Measurements from ENCODE around the gene LGMN. TPM values are rescaled to one million over a fixed set of nuclear protein-coding genes. Genes with fewer than 3 reads are reported as not detected.

LGMN gene
- 10 to 100 TPM in 1 of 2 donors, 1 to 10 TPM in 1; 3.6 to 16.5 TPM for total RNA-seq

- peaks cover 17% of the 10 kb centered on the region for H3K27me3 Mint-ChIP-seq
- H3K36me3 Mint-ChIP-seq (ENCODE audit: low read depth), result no peaks in the 10 kb centered on the region
- H3K4me3 Mint-ChIP-seq, result peak within 1 kb of the TSS; percentile 84
- peaks cover 16% of the 10 kb centered on the region for H3K4me1 Mint-ChIP-seq
- no peaks in the 10 kb centered on the region for H3K9me3 Mint-ChIP-seq
- peak; percentile 96 for ATAC-seq (replicated peaks)
- H3K27ac Mint-ChIP-seq, result peak within 1 kb of the TSS; percentile 65
These were observed at the start of gene LGMN for GRCh38 chr14:92748259-92749016. Gene LGMN, minus strand, starts transcription at chr14:92748627. Its CDS starts 15,841 bp downstream, at chr14:92732786.

GRCh38 chr14:92794961-92795360 is 46.5 kb upstream of the LGMN start:
- Mint-ChIP-seq H3K9me3 (peaks cover 12% of the 10 kb centered on the region), H3K36me3 (ENCODE audit: low read depth) (peaks cover 46% of the 10 kb centered on the region), H3K27me3 (no peaks in the 10 kb centered on the region), H3K4me3 (peak overlapping the region; percentile 99), H3K4me1 (peaks cover 19% of the 10 kb centered on the region), H3K27ac (peak overlapping the region; percentile 99)
- no peak for ATAC-seq (replicated peaks)

- Mint-ChIP-seq H3K27ac (peak overlapping the region; percentile 99), H3K36me3 (ENCODE audit: low read depth) (peaks cover 41% of the 10 kb centered on the region), H3K4me3 (peak overlapping the region; percentile 99), H3K4me1 (peaks cover 16% of the 10 kb centered on the region), H3K27me3 (no peaks in the 10 kb centered on the region), H3K9me3 (peaks cover 16% of the 10 kb centered on the region)
- no peak for ATAC-seq (replicated peaks)
These were observed 46.1 kb upstream of the LGMN start for GRCh38 chr14:92794547-92794941.

GRCh38 chr14:92793709-92794546 is 45.5 kb upstream of the LGMN start, which contains the start of gene GOLGA5:
Gene GOLGA5, plus strand, starts transcription at chr14:92794305. Its CDS starts 3,133 bp downstream, at chr14:92797438.
- peaks cover 39% of the 10 kb centered on the region for H3K36me3 Mint-ChIP-seq (ENCODE audit: low read depth)
- peaks cover 21% of the 10 kb centered on the region for H3K9me3 Mint-ChIP-seq
- no peaks in the 10 kb centered on the region for H3K27me3 Mint-ChIP-seq
- H3K4me3 Mint-ChIP-seq, result peak within 1 kb of the TSS; percentile 99
- ATAC-seq (replicated peaks), result peak; percentile 98
- H3K4me1 Mint-ChIP-seq, result peaks cover 16% of the 10 kb centered on the region
- H3K27ac Mint-ChIP-seq, result peak within 1 kb of the TSS; percentile 99

- ATAC-seq (replicated peaks), result no peak
- peaks cover 16% of the 10 kb centered on the region for H3K4me1 Mint-ChIP-seq
- H3K9me3 Mint-ChIP-seq, result peaks cover 21% of the 10 kb centered on the region
- H3K36me3 Mint-ChIP-seq (ENCODE audit: low read depth), result peaks cover 29% of the 10 kb centered on the region
- no peaks in the 10 kb centered on the region for H3K27me3 Mint-ChIP-seq
- no peak overlapping the region for H3K27ac Mint-ChIP-seq
- peak overlapping the region; percentile 99 for H3K4me3 Mint-ChIP-seq
These were observed 44.5 kb upstream of the LGMN start for GRCh38 chr14:92792885-92793284.

GRCh38 chr14:92789457-92790089 is 41.1 kb upstream of the LGMN start:
- Mint-ChIP-seq H3K9me3 (peaks cover 21% of the 10 kb centered on the region), H3K36me3 (ENCODE audit: low read depth) (peaks cover 7% of the 10 kb centered on the region), H3K4me1 (peaks cover 6% of the 10 kb centered on the region), H3K4me3 (no peak overlapping the region), H3K27ac (peak overlapping the region; percentile 21), H3K27me3 (no peaks in the 10 kb centered on the region)
- ATAC-seq (replicated peaks), result no peak

GRCh38 chr14:92787554-92787953 is 39.1 kb upstream of the LGMN start:
- no peaks in the 10 kb centered on the region for H3K4me1 Mint-ChIP-seq
- no peaks in the 10 kb centered on the region for H3K27me3 Mint-ChIP-seq
- peaks cover 18% of the 10 kb centered on the region for H3K9me3 Mint-ChIP-seq
- no peak overlapping the region for H3K4me3 Mint-ChIP-seq
- H3K27ac Mint-ChIP-seq, result no peak overlapping the region
- H3K36me3 Mint-ChIP-seq (ENCODE audit: low read depth), result no peaks in the 10 kb centered on the region
- ATAC-seq (replicated peaks), result peak; percentile 65

GRCh38 chr14:92786427-92786756 is 38.0 kb upstream of the LGMN start:
- no peak for ATAC-seq (replicated peaks)
- Mint-ChIP-seq H3K9me3 (peaks cover 14% of the 10 kb centered on the region), H3K4me1 (no peaks in the 10 kb centered on the region), H3K27ac (no peak overlapping the region), H3K36me3 (ENCODE audit: low read depth) (no peaks in the 10 kb centered on the region), H3K27me3 (no peaks in the 10 kb centered on the region), H3K4me3 (no peak overlapping the region)

GRCh38 chr14:92785667-92786426 is 37.4 kb upstream of the LGMN start:
- Mint-ChIP-seq H3K9me3 (peaks cover 13% of the 10 kb centered on the region), H3K36me3 (ENCODE audit: low read depth) (no peaks in the 10 kb centered on the region), H3K27me3 (no peaks in the 10 kb centered on the region), H3K27ac (no peak overlapping the region), H3K4me3 (no peak overlapping the region), H3K4me1 (no peaks in the 10 kb centered on the region)
- ATAC-seq (replicated peaks), result no peak

GRCh38 chr14:92783813-92784431 is 35.5 kb upstream of the LGMN start:
- Mint-ChIP-seq H3K27ac (no peak overlapping the region), H3K4me3 (no peak overlapping the region), H3K4me1 (no peaks in the 10 kb centered on the region), H3K9me3 (no peaks in the 10 kb centered on the region), H3K27me3 (no peaks in the 10 kb centered on the region), H3K36me3 (ENCODE audit: low read depth) (no peaks in the 10 kb centered on the region)
- peak; percentile 64 for ATAC-seq (replicated peaks)

- Mint-ChIP-seq H3K36me3 (ENCODE audit: low read depth) (no peaks in the 10 kb centered on the region), H3K27me3 (no peaks in the 10 kb centered on the region), H3K27ac (no peak overlapping the region), H3K4me1 (peaks cover 2% of the 10 kb centered on the region), H3K4me3 (no peak overlapping the region), H3K9me3 (no peaks in the 10 kb centered on the region)
- no peak for ATAC-seq (replicated peaks)
These were observed 32.9 kb upstream of the LGMN start for GRCh38 chr14:92781350-92781749.

- Mint-ChIP-seq H3K27ac (no peak overlapping the region), H3K27me3 (no peaks in the 10 kb centered on the region), H3K36me3 (ENCODE audit: low read depth) (no peaks in the 10 kb centered on the region), H3K9me3 (no peaks in the 10 kb centered on the region), H3K4me3 (no peak overlapping the region), H3K4me1 (peaks cover 5% of the 10 kb centered on the region)
- peak; percentile 71 for ATAC-seq (replicated peaks)
These were observed 32.2 kb upstream of the LGMN start for GRCh38 chr14:92780444-92781232.

Data from activated T-helper 17 cell treated with anti-CD3 and anti-CD28 coated beads, Interleukin-2, amount 50 U/mL, for 72 hours (primary cell).